ENCODE data around the gene NFATC1. TPM values are rescaled to one million over a fixed set of nuclear protein-coding genes. Genes with fewer than 3 reads are reported as not detected.

Gene NFATC1
- total RNA-seq, 1 donor from 2014 or later = 5.6 TPM

DNA sequence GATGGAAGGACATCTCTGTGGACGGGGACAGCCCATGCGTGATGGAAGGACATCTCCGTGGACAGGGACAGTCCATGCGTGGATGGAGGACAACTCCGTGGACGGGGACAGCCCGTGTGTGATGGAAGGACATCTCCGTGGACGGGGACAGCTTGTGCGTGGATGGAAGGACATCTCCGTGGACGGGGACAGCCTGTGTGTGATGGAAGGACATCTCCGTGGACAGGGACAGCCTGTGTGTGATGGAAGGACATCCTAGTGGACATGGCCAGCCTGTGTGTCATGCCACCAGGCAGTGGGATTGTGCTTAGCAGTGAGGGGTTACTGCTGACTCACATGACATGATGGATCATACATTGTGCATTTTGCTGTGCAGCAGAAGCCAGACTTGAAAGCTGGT, 30.0 kb upstream of the NFATC1 start:
- no peak overlapping the region for H3K27ac Mint-ChIP-seq

GRCh38 chr18:79366177-79367094, 29.3 kb upstream of the NFATC1 start:
- DNase-seq (ENCODE audit: low spot score, unreplicated experiment) = no peak
- Mint-ChIP-seq H3K9me3 (ENCODE audit: low read depth) (peaks cover 5% of the 10 kb centered on the region), H3K4me3 (ENCODE audit: low read depth) (no peak overlapping the region), H3K27ac (no peak overlapping the region), H3K36me3 (ENCODE audit: insufficient read depth) (peaks cover 35% of the 10 kb centered on the region), H3K27me3 (no peaks in the 10 kb centered on the region), H3K4me1 (ENCODE audit: low read depth) (no peaks in the 10 kb centered on the region)
- no peak for TF ChIP-seq CTCF (IDR thresholded peaks at IDR 0.05; ENCODE audit: unreplicated experiment)

More for the DNA sequence above, 30.0 kb upstream of the NFATC1 start:
- Mint-ChIP-seq H3K4me1 (ENCODE audit: low read depth) (no peaks in the 10 kb centered on the region), H3K4me3 (ENCODE audit: low read depth) (no peak overlapping the region), H3K36me3 (ENCODE audit: insufficient read depth) (peaks cover 40% of the 10 kb centered on the region), H3K9me3 (ENCODE audit: low read depth) (peaks cover 5% of the 10 kb centered on the region), H3K27me3 (no peaks in the 10 kb centered on the region)
- no peak for TF ChIP-seq CTCF (IDR thresholded peaks at IDR 0.05; ENCODE audit: unreplicated experiment)
- no peak for DNase-seq (ENCODE audit: low spot score, unreplicated experiment)

DNA sequence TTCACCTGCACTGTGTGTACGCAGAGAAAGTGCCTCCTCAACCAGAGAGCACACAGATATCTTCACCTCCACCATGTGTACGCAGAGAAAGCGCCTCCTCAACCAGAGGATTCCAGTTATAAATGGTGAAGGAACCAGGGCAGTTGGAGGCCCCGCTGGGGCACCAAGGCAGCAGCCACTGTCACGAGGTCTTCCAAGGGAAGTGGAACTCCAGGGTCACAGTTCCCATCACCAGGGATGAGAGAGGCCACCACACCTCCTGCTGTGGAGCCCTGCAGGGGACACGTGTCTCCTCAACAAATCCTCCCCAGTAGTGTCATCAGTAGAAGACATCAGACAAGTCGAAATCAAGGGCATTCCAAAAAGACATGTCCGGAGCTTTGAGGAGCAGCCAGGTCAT, 28.2 kb upstream of the NFATC1 start:
- Mint-ChIP-seq H3K9me3 (ENCODE audit: low read depth) (peaks cover 5% of the 10 kb centered on the region), H3K4me1 (ENCODE audit: low read depth) (no peaks in the 10 kb centered on the region), H3K36me3 (ENCODE audit: insufficient read depth) (peaks cover 31% of the 10 kb centered on the region), H3K4me3 (ENCODE audit: low read depth) (no peak overlapping the region), H3K27me3 (no peaks in the 10 kb centered on the region), H3K27ac (no peak overlapping the region)
- no peak for DNase-seq (ENCODE audit: low spot score, unreplicated experiment)
- TF ChIP-seq CTCF (IDR thresholded peaks at IDR 0.05; ENCODE audit: unreplicated experiment) = no peak

DNA sequence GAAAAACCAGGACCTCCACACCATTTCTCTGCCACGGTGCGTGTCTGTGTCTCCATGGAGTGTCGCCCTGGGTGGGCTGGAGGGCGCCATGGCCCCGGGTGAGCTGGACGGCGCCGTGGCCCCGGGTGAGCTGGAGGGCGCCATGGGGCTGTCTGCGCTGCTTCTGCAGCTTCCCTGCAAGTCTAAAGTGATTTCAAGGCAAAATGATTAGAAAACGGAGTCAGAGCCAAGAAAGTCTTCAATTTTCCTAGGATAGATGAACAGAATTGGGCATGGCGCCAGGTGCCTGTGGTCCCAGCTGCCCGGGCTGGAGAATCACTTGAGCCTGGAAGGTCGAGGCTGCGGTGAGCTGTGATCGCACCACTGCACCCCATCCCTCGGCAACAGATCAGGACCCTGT, 27.7 kb upstream of the NFATC1 start:
- peaks cover 4% of the 10 kb centered on the region for H3K4me1 Mint-ChIP-seq (ENCODE audit: low read depth)
- peaks cover 31% of the 10 kb centered on the region for H3K36me3 Mint-ChIP-seq (ENCODE audit: insufficient read depth)
- TF ChIP-seq CTCF (IDR thresholded peaks at IDR 0.05; ENCODE audit: unreplicated experiment) = no peak
- H3K4me3 Mint-ChIP-seq (ENCODE audit: low read depth) = no peak overlapping the region
- DNase-seq (ENCODE audit: low spot score, unreplicated experiment) = no peak
- H3K27me3 Mint-ChIP-seq = no peaks in the 10 kb centered on the region
- H3K9me3 Mint-ChIP-seq (ENCODE audit: low read depth) = peaks cover 5% of the 10 kb centered on the region
- H3K27ac Mint-ChIP-seq = no peak overlapping the region

DNA sequence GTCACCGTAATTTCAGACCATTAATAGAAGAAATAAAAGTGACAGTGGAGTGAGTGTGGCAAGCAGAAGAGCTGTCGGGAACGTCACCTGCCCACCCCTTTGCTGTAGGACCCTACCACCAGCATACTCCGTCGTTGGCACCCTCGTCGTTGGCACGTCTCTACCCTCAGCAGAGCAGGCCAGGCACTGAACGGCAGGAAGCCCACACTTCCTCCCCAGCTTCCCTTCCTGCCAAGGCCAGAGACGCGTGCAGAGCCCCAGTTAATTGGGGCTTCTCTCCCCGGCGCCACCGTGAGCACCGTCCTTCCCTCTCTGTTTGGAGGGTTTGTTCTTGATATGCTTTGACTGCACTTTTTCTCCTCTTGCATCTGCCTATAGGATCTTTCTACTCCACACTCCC, 27.0 kb upstream of the NFATC1 start:
- DNase-seq (ENCODE audit: low spot score, unreplicated experiment) = no peak
- Mint-ChIP-seq H3K9me3 (ENCODE audit: low read depth) (no peaks in the 10 kb centered on the region), H3K27ac (no peak overlapping the region), H3K4me3 (ENCODE audit: low read depth) (no peak overlapping the region), H3K27me3 (no peaks in the 10 kb centered on the region), H3K36me3 (ENCODE audit: insufficient read depth) (peaks cover 25% of the 10 kb centered on the region), H3K4me1 (ENCODE audit: low read depth) (peaks cover 5% of the 10 kb centered on the region)
- TF ChIP-seq CTCF (IDR thresholded peaks at IDR 0.05; ENCODE audit: unreplicated experiment) = no peak

Measured in progenitor cell of endocrine pancreas (in vitro differentiated cells).